GM18861 (cell line): Measurements from ENCODE around the gene MAGEB2.
A peak's percentile ranks its signal among the peaks of the same experiment; 100 is the strongest.
"Not testable (repeated sequence)": the region's sequence is repeated elsewhere in the genome, so short reads cannot be mapped to it uniquely, and the experiment has no call there.

Experiments used
- ATAC-seq: cut with Tn5 transposase; IDR thresholded peaks from one replicate; pipeline ENCODE4 v1.9.1; 2021; ENCODE audit not compliant: unreplicated experiment

MAGEB2 gene, protein sequence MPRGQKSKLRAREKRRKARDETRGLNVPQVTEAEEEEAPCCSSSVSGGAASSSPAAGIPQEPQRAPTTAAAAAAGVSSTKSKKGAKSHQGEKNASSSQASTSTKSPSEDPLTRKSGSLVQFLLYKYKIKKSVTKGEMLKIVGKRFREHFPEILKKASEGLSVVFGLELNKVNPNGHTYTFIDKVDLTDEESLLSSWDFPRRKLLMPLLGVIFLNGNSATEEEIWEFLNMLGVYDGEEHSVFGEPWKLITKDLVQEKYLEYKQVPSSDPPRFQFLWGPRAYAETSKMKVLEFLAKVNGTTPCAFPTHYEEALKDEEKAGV

DNA sequence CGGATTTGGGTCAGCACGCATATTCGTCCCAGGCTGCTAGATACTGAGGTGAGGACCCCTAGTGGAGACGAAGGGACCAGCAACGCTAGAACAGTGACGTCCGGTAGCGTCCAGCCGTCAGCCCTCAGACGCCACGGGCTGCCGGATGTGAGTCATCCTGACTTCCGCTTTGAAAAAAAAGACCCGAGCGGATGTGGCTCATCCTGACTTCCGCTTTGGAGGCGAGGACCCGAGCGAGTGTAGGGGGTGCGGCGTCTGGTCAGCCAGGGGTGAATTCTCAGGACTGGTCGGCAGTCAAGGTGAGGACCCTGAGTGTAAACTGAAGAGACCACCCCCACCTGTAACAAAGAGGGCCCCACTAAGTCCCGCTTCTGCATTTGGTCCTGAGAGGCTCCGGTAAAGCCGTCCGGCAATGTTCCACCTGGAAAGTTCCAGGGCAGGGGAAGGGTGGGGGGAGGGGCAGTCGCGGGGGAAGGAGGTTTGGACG, at the start of gene MAGEB2:
Gene MAGEB2 (plus strand): TSS at position 207 of the 487 bp plus-strand sequence. CDS start 3,018 bp downstream, outside the sequence.
- no peak for ATAC-seq

DNA sequence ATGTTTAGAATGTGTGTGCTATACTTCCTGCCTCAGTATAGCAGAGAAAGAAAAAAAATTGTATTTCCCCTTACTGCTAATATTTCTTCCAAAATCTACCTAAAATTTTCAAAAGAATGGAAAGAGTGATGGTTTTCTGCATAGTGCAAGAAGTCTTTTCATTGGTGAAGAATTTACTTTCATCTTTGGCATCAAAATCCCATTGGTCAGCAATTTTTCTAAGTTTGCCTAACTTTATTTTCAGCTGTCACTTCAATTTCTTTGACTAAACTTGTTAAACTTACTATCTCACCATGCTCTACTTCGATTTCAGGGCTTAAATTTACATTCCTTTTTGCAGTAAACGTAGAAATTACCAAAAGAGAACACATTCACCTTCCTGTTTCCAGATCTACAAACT, 44.5 kb upstream of the MAGEB2 start:
- no peak for ATAC-seq

DNA sequence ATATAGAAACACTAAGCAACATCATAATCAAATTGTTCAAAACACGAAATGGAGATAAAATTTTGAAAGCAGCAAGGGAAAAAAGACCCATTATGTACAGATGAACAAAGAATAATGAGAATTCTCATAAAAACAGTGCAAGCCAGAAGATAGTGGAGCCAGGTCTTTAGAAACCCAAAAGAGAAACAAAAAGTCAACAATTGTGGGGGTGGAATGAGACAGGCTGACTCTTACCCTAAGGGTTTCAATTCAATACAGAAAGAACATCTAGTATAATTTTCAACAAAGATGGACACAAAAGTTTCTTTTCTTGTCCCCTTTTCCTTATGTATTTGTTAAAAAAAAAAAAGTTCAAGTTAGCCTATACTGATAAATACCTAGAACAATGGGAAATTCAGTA, 34.0 kb upstream of the MAGEB2 start:
- ATAC-seq: no peak

DNA sequence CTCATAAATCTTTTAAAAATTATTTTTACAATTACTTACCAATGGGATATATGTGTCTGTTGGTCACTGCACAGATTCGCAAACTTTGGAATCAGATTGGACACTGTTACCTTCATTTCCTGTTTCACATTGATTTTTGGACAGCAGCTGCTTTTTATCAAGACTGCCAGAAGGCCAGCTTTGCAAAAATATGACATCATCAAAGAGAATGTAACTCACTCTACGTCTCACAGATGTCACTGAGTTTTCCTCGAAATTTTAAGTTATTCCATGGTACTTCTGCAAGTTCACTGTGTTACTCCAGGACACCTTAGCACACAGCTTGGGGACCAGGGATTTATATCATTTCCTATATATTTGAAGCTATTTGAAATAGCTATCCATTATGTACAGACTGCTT, 31.8 kb upstream of the MAGEB2 start:
- ATAC-seq: no peak

DNA sequence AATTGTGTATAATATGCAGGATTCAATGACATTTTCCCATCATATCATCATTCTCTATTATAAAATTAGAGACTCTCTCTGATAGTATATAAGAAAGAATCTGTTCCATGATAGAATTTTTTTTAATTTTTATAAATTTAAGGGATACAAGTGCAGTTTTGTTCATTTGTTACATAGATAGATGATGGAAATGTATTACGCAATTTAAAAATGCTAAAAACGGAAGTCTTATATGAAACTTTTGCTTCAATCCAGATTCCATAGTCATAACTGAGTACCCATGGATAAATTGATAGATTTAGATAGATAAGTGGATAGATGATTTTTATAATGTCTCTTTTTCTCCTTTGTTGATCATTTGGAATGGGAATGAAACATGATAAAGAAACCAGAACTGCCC, 24.9 kb upstream of the MAGEB2 start:
- ATAC-seq: no peak

DNA sequence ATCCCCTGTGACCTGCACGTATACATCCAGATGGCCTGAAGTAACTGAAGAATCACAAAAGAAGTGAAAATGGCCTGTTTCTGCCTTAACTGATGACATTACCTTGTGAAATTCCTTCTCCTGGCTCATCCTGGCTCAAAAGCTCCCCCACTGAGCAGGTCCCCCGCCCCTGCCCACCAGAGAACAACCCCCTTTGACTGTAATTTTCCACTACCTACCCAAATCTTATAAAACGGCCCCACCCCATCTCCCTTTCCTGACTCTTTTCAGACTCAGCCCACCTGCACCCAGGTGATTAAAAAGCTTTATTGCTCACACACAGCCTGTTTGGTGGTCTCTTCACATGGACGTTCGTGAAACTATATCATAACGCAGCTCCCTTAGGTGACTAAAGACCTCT, 21.5 kb upstream of the MAGEB2 start:
- not testable (repeated sequence) for ATAC-seq

DNA sequence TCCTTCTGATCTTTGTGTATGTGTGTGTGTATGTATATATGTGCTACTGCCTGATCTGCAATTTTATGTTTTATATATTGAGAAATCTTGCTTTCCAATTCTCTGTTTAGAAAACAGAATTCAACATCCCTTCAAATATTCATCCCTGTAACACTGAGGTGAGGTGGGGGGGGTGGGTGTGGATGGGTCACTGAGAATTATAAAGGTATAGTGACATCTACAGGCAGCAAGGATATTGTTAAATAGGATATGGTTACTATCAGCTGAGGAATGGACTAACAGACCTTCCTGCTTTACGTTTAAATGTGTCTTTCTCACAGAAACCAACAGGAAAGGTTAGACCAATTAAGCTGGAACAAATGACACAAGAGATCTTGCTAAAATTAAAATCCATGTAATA, 19.0 kb upstream of the MAGEB2 start:
- ATAC-seq: no peak

DNA sequence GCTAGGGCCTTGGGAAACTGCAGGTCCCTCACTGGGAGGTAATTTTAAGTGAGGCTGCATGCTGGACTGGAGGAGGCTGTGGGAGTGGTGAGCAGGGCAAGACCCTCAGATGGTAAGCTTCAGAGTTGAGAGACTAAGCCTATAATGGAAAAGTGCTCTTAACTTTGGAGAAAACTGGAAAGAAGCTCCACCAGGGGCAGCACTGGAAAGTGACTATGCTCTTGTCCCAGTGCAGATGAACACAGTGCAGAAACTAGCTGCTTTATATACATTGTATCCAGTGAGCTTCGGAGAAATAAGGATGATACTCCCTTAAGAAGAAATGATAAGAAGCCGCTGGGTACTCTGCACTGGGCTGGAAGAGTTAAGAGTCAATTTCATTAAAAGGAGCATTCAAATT, 3.2 kb upstream of the MAGEB2 start:
- no peak for ATAC-seq

DNA sequence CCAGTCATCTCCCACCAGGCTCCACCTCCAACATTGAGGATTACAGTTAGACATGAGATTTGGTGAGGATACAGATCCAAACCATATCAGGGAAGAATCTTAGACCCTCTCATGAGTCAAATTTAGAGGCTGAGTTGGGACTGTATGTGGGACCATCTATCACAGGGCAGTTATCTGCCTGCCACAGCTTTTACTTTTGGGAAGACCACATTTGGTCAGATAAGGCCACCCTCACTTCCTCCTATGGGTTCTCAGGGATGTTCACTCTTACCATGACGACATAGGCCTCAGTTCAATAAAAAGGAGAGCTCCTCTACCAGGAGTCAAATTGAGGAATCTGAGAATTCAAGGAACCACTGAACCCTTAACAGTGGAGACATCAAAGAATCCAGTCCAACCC, 2.1 kb downstream of the MAGEB2 start:
- ATAC-seq: no peak

DNA sequence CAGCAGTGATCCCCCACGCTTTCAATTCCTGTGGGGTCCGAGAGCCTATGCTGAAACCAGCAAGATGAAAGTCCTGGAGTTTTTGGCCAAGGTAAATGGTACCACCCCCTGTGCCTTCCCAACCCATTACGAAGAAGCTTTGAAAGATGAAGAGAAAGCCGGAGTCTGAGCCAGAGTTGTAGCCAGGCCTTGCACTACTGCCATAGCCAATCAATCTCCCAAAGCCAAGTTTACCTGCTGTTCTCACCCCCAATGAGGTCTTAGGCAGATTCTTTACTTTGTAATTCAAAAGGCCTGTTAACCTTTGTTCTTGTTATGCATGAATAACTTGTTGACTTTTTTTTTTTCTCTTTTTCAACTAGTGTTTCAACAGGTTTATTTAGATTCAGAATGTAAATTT, 4.0 kb downstream of the MAGEB2 start:
- ATAC-seq: no peak

DNA sequence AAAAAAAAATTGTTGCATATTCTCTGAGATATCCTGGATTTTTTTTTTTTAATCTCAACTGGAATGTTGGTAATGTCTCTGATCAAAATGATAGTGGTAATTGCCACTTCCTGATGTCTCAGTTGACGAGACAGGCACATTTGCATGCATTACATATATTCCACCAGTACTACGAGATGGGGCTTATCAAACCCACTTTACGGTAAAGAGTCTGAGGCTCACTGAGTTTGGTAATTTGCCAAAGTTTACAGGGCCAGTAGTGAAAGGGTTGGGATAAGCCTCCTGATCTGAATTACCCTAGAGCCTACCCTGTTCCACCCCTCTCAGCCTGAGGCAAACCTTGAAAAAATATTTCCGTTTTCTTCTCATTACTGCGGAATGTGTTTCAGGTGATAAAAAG, 5.3 kb downstream of the MAGEB2 start:
- ATAC-seq: no peak

DNA sequence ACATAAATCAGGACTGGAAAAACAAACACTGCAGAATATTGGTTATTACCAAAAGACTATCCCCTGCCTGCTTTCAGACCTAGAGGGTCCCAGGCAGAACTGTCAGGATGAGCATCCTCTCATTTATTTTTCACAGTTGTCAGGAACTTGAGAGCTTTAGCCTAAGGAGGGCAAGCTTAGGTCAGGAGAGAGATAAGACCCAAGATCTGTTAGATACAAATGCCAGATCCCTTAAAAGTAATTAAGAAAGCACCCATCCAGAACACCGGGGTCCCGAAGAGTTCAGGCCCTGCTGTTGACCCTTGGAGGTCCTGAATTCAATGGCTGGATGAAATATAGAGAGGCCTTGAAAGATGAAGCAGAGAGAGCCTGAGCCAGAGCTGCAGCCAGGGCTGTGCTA, 9.2 kb downstream of the MAGEB2 start:
- ATAC-seq: no peak

DNA sequence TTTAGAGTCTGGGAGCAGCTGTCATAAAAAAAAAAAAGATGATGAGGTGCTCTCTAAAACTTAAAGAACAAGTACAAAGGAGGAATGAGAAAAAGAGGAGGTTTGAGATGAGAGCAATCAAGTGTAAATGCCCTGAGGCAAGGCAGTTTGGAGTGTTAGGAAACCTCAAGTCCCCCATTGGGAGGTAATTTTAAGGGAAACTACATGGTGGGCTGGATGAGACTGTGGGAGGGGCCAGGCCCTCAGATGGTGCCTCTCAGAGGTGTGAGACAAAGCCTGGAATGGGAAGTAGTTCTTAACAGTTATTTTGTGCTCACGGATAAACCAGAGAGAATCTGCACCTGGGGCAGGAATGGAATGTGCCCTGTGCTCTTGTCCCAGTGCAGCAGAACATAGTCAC, 13.2 kb downstream of the MAGEB2 start:
- no peak for ATAC-seq

DNA sequence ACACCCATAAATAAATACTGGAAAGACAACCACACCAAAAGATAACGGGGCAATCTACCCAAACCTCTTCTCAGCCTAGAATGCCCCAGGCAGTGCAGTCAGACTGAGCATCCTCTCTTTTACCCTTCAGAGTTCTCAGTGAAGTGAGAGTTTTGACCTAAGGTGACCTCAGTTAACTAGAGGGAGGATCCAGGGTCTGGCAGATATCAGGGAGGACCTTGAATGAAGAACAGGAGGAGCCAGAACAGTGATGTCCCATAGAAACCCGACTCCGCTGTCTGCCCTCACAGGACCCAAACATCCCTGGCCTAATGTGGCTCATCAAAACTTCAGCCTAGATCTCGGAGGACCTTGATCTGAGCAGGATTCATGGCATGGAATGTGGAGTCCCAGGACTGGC, 15.0 kb downstream of the MAGEB2 start, which contains the start of gene MAGEB3:
Gene MAGEB3 (plus strand): TSS at position 263 of the 400 bp plus-strand sequence. CDS start 5,268 bp downstream, outside the sequence.
- ATAC-seq: no peak

DNA sequence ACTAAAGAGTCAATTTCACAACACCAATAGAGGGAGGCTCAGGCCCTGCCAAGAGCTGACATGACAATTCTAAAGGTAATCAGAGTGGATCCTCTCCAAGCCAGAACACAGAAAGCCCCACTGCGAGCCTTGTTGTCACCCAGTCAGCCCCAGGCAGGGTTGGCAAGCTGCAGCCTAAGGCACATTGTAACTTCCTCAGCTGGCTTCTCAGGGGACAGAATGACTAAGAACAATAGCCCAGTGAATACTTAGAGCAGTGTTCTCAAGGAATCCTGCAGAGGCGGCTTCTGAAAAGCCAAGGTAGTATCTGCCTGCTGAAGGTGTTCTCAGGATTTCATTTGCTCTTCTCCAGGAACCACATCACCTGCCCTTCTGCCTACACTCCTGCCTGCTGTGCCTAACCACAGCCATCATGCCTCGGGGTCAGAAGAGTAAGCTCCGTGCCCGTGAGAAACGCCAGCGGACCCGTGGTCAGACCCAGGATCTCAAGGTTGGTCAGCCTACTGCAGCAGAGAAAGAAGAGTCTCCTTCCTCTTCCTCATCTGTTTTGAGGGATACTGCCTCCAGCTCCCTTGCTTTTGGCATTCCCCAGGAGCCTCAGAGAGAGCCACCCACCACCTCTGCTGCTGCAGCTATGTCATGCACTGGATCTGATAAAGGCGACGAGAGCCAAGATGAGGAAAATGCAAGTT, 26.5 kb downstream of the MAGEB2 start, which contains the start of gene MAGEB4:
Gene MAGEB4 (plus strand): TSS at position 277 of the 692 bp plus-strand sequence. CDS start 136 bp downstream, at position 413.
- no peak for ATAC-seq

DNA sequence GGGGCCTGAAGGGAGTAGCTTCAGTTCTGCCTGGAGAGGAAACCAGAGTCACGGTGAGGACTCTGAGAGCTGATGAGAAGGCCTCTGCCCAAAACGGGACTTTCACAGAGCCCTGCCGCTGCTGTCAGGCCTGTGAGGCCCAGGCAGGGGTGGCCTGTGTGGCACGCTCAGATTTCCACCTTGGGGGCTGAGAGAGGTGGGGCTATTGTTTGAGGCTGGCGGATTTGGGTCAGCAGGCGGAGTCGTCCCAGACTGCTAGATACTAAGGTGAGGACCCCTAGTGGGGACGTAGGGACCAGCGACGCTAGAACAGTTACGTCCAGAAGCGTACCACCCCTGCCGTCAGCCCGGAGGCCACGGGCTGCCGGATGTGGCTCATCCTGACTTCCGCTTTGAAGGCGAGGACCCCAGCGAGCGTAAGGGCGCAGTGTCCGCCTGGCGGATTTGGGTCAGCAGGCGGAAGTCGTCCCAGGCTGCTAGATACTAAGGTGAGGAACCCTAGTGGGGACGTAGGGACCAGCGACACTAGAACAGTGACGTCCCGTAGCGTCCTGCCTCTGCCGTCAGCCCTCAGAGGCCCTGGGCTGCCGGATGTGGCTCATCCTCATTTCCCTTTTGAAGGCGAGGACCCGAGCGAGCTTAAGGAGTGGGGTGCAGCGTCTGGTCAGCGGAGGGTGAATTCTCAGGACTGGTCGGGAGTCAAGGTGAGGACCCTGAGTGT, 31.6 kb downstream of the MAGEB2 start, which contains the start of gene MAGEB1:
Gene MAGEB1 (plus strand): TSS at position 378 of the 721 bp plus-strand sequence. CDS start 3,348 bp downstream, outside the sequence.
- ATAC-seq: no peak

DNA sequence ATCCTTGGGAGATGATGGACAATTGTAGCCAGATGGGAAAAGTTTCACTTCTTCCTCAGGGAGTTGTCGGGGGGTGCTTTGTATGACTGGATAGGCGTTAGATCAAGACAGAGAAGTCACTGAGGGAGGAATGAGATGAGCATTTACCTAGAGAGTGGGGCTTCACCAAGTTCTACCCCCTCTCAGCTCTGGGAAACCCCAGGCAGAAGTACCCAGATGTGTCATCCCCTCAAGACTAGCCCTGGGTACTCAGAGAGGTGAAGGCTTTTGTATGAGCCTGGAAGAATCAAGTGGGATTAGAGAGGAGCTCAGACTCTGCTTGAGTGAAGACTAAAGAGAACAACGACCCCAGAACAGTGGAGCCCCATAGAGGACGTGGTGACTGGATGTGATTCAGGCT, 33.5 kb downstream of the MAGEB2 start:
- peak; percentile 81 for ATAC-seq

DNA sequence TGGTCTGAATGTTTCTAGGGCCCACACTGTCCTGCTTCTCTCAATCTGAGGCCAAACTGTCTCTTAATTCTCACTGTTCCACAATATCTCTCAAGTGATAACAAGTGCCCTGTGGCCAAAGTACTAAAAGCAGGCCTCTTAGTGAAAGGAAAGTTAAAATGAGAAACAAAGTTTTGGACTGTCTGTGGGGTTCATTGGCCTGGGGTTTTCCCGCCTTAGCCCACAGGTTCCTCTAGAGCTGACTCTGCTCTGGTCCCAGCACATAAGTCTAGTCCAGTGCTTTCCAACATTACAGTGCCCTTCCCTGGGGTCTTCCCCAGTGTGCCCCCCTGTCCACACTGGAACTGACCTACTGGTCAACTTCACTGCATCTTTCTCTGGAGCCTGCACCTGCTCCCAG, 37.9 kb downstream of the MAGEB2 start:
- ATAC-seq: peak; percentile 53

DNA sequence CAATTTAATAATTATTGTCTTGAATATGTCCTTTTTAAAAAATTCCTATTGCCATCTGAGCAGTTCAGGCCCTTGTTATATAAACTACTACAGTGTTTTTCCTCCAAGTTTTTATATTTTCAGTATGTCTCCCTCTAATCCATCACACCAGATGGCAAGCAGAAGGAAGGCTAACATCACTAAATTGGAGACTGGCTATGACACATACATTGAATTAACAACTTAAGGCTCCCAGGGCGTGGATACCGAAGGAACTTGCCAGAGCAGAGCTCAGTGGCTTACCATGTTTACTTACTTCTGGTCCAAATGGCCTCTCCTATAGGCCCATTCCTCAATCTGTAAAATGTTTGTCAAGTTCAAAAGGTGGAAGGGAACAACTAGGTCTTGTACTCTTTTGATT, 44.6 kb downstream of the MAGEB2 start:
- no peak for ATAC-seq

DNA sequence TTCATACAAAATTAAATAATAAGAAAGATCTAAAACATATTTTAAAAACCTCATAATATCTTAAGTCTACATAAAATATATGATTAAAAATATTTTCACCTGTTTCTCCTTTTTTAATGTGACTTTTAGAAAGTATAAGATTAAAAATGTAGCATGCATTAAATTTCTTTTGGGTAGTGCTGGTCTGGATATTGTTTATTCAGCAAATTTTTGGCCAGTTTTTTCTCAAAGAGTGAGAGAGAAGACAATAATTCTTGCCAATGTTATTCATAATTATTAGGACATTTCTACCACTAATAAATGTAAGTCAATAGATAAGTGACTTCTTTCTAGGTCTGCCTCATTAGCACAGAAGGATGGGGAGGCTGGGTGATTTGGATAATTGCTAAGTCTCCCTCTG, 45.6 kb downstream of the MAGEB2 start:
- ATAC-seq: no peak

DNA sequence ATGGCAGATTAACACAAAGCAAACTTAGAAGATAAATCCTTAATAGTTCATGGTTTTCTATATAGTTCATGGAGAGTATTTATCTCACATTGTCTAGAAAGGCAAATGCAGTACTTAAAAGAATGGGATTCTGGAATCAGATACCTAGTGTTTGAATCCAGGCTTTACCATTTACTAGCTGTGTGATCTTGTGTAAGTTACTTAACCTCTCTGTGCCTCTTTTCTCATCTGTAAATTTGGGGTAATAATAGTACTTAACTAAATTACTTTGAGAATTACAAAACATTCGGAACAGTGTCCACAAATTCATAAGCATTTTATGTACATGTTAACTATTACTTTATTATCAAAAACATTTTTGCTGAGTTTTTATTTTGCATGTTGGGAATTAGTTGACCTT, 47.4 kb downstream of the MAGEB2 start:
- no peak for ATAC-seq
